K562 (cell line): ENCODE results near the gene SLC12A6. TPM values are rescaled to one million over a fixed set of nuclear protein-coding genes. Genes with fewer than 3 reads are reported as not detected.
A peak's percentile ranks its signal among the peaks of the same experiment; 100 is the strongest.

Source experiments
- BRF2 ChIP-seq: IDR thresholded peaks from 3 replicates; pipeline ENCODE4 v1.6.1; 2011; ENCODE audit warnings: borderline replicate concordance, mild to moderate bottlenecking; ENCODE audit not compliant: insufficient read length, insufficient read depth
- CHCHD3 ChIP-seq: fragments of 250-450 bp; sonication (Bioruptor Pico); IDR thresholded peaks from 2 replicates; pipeline ENCODE4 v2.1.2; 2022; ENCODE audit warnings: mild to moderate bottlenecking
- DIDO1 ChIP-seq: fragments of 450-650 bp; IDR thresholded peaks from 2 replicates; pipeline ENCODE4 v1.6.1; 2016; ENCODE audit warnings: low read depth, missing biosample characterization, missing genetic modification characterization
- ERF ChIP-seq: fragments of 450-650 bp; formaldehyde crosslinking; IDR thresholded peaks from 2 replicates; pipeline ENCODE4 v1.4.0; 2020; ENCODE audit warnings: mild to moderate bottlenecking, mixed read lengths
- MYBL2 ChIP-seq, 2 experiments: fragments of 450-650 bp in 1 of 2; sonication (generic) in 1 of 2; formaldehyde crosslinking in 1 of 2; IDR thresholded peaks; 2 replicates each; pipeline versions ENCODE4 v1.6.1 to v1.8.1; 2017 to 2022; ENCODE audit warnings: borderline replicate concordance in 1 of 2, inconsistent platforms in 1 of 2, low read depth in 1 of 2, mild to moderate bottlenecking in 1 of 2, missing genetic modification reagents in 1 of 2, moderate library complexity in 1 of 2
- NONO ChIP-seq, 2 experiments: fragments of 200-400 bp in 1 of 2; fragments of 450-650 bp in 1 of 2; formaldehyde crosslinking in 1 of 2; IDR thresholded peaks; 2 replicates each; pipeline ENCODE4 v1.6.1; 2017; ENCODE audit warnings: low read depth in 2 of 2, mild to moderate bottlenecking in 2 of 2, moderate library complexity in 2 of 2, low read length in 1 of 2
- REST ChIP-seq, 2 experiments: fragments of 450-650 bp; formaldehyde crosslinking in 1 of 2; IDR thresholded peaks; 2 replicates each; pipeline versions ENCODE4 v1.4.0 to v1.6.1; 2014 to 2020; ENCODE audit warnings: mild to moderate bottlenecking in 2 of 2, borderline replicate concordance in 1 of 2, low read depth in 1 of 2
- RFX5 ChIP-seq: IDR thresholded peaks from 2 replicates; pipeline ENCODE4 v1.6.1; 2011; ENCODE audit warnings: low read depth, mild to moderate bottlenecking, improper control_type of control experiment, low read length
- SMAD3 ChIP-seq: fragments of 450-650 bp; formaldehyde crosslinking; conservative IDR thresholded peaks from 2 replicates; pipeline ENCODE4 v1.4.0; 2020; ENCODE audit warnings: mild to moderate bottlenecking
- SNRNP70 ChIP-seq: fragments of 200-400 bp; formaldehyde crosslinking; optimal IDR thresholded peaks from 2 replicates; pipeline ENCODE3; 2017; ENCODE audit warnings: low read depth, low read length
- ZHX1 ChIP-seq: fragments of 150-350 bp; conservative IDR thresholded peaks from 2 replicates; pipeline ENCODE4 v1.6.1; 2014; ENCODE audit warnings: low read length
- ZNF124 ChIP-seq: sonication (generic); formaldehyde crosslinking; IDR thresholded peaks from 2 replicates; pipeline ENCODE4 v1.8.1; 2022; ENCODE audit warnings: missing genetic modification reagents
- ZNF134 ChIP-seq: fragments of 250-450 bp; sonication (Bioruptor Pico); conservative IDR thresholded peaks from 2 replicates; pipeline ENCODE4 v1.4.0; 2020
- ZNF217 ChIP-seq: sonication (generic); formaldehyde crosslinking; IDR thresholded peaks from 2 replicates; pipeline ENCODE4 v1.8.0; 2022; ENCODE audit warnings: mild to moderate bottlenecking, missing genetic modification reagents
- ZNF507 ChIP-seq: conservative IDR thresholded peaks from 2 replicates; pipeline ENCODE4 v1.6.1; 2017; ENCODE audit warnings: missing genetic modification characterization, missing compliant biosample characterization
- polyA plus RNA-seq, 8 experiments: library from polyadenylated mRNA; depleted of rRNA in 4 of 8; stranded (reverse) in 5 of 8; unstranded in 3 of 8; fragments of >200 nt; fragmentation: Nextera tagmentation in 2 of 8; fragmentation: Illumina TruSeq in 1 of 8; extraction: Ambion mirVana in 2 of 8; extraction: Trizol in 1 of 8; gene quantifications; 2 replicates each; pipeline versions ENCODE4 v1.2.1 to v1.2.3, GENCODE V29; 2011 to 2014; ENCODE audit warnings: inconsistent platforms in 1 of 8, missing spikeins in 1 of 8
- total RNA-seq, 7 experiments: library from RNA; depleted of rRNA in 6 of 7; stranded (reverse); fragments of >200 nt in 6 of 7; fragmentation: Illumina TruSeq in 2 of 7; extraction: Trizol in 2 of 7; gene quantifications; 2 replicates each; pipeline versions ENCODE4 v1.2.1 to v1.2.3, GENCODE V29; 2011 to 2021; ENCODE audit warnings: low replicate concordance in 1 of 7

Gene SLC12A6
- total and polyA plus RNA-seq, 9 of the 15 experiments (the other 6 are each of a cell fraction or from before 2014, with no cell fraction given): 1.4 to 16.4 (median 6.7) TPM

DNA sequence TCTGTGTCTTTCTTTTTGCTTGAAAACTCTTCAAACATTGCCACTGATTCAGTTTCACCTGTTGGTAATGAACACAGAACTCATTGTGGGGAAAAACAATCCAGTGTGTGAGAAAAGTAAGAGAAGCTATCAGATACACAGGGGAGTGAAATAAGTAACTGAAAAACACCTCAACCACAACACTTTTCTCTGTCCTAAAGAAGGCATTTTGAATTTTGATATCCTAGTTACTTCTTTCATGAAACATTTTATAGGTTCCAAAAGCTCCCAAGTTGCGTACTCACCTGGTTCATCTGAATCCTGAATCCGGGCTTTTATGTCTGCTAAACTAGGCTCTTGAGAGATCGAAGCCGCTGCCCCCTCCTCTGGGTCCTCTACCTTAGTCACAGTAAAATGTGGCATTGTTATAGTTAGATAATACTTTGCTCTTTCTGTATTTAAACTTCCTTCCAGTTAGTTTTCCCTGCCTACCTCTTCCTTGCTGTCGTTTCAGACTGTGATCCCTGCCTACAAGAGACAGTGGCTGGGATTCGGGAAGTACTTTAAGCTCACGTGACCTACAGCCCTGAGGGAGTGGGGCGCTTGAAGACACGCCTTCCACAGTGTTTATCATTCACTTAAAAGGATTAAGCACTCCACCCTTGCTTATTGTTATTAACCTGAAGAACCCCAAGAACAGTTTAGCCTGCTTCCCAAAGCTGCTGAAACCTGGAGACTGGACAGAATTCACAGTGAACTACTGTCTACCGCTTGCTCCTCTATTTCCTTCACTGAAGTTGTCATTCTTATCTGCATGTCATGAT is 19.1 kb downstream of the SLC12A6 start (continued):
- TF ChIP-seq REST (IDR thresholded peaks at IDR 0.05; ENCODE audit: borderline replicate concordance) (peak; percentile 60), REST (CRISPR knock-in tag; IDR thresholded peaks at IDR 0.05; ENCODE audit: low read depth) (no peak), ERF (CRISPR knock-in tag) (no peak), ZNF134 (CRISPR knock-in tag) (no peak), BRF2 (no peak), NONO (IDR thresholded peaks at IDR 0.05; ENCODE audit: low read depth in 2 of 2, low read length in 1 of 2) (no peak), CHCHD3 (no peak), RFX5 (no peak), SNRNP70 (no peak), MYBL2 (IDR thresholded peaks at IDR 0.05; ENCODE audit: low read depth) (no peak), MYBL2 (CRISPR knock-in tag; IDR thresholded peaks at IDR 0.05; ENCODE audit: borderline replicate concordance) (no peak), ZHX1 (no peak), DIDO1 (tag) (no peak), ZNF217 (CRISPR knock-in tag) (no peak), ZNF124 (no peak), ZNF507 (tag) (no peak), SMAD3 (CRISPR knock-in tag) (no peak)
